RCC 7860 (cell line): ENCODE results near the gene ASCL4.

Experiments used
- DNase-seq: peaks from one replicate; pipeline ENCODE4 v3.0.0-alpha.2; 2015; ENCODE audit warnings: low spot score
- FAIRE-seq: peaks from 2 replicates; lab custom pipeline; 2012; peaks lifted over from hg19 to GRCh38; lab: Jason Lieb, UNC

Gene ASCL4

DNA sequence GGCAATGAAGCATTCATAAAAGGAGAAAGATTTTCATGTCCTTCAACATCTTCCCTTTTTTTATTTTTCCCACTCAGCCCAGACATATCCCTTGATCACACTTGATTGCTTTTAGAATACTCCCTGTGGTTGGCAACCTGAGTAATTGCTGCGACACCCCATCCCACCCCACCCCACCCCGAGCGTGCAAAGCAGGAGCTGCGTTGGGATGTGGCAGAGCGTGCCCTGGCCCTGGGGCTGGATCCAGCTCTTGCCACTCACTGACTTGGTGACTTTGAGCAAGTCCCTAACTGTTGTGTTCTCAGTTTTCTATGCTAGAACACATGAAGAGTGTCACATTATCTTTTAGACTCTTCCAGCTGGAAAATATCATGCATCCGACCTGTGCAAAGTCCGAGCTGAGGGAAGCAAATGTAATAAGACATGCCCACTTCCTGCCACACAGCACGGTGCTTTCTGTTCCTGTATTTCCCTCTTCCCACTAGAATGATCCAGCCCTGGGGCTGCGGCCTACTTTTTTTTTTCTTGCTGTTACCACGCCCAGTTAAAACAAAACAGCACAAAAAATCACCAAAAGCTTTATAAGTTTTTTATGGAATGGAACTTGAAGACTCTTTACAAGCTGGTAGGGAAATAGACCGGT is 4.0 kb downstream of the ASCL4 start:
- no peak for FAIRE-seq
- DNase-seq = no peak

DNA sequence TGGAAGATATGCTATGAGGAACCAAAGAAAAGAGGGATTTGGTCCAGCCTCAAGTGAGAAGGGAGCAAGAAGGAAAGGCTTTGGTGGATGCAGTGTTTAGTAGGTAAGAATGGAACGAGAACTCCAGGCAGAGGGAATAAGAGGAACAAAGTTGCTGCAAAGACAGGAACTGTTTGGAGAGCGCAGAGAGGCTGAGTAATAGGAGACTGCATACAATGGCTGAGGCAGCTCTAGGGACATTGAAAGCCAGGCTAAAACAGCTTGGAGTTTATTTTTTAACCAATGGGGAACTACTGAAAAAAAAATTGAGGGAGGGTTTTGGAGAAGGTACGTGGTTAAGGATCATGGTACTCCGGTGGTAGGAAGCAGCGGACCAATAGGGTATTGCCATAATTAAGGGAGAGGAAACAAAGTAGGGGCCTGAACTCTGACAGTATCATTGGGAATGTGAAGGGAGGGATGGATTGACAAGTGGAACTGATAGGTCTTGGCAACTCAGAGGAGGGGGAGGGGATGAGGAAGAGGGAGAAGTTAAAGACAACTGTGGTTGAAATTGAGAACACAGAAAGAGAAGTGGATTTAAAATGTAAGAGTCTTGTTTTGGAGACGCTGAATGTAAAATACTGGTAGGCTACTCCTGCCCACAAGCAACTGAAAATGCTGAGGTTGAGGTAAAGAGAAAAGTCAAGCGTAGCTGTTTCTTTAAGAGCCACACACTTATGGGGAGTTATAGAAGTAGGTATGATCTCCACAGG is 4.8 kb downstream of the ASCL4 start:
- DNase-seq = no peak

DNA sequence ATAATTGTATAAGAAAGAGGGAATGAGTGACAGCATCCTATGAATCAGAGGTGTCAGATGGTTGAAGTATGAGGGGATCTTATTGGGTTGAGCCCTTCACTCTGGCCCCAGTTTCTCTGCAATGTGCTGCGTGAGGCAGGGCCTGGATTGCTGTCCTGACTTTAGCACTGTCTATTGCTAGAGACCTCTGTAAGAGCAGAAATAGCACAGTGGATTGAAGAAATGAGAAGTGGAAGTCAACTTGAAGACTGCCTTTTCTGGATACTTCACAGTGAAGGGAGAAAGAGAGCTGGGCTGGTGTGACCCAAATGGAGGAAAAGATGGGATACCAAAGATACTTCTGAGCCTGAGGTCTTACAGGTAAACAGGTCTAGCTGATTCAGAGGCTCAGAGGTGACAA is 5.8 kb downstream of the ASCL4 start:
- FAIRE-seq (no peak), DNase-seq (no peak)

More for the DNA sequence above, 4.8 kb downstream of the ASCL4 start:
- FAIRE-seq = no peak

DNA sequence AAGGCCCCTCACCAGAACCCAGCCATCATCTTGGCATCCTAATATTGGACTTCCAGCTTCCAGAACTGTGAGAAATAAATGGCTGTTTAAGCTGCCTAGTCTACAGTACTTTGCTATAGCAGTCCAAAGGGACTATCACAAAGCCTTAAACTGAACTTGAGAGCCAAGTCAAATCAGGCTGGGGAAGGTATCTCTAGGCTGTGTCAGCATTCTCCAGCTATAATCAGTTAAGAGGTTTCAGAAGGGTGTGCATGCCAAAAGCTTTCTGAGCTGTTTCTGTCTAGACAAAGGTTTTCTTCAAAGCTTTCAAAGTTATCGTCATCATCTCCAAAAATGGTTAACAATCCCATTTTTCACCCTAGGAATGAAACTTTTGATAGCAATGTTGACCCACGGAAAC is 7.6 kb downstream of the ASCL4 start:
- FAIRE-seq (no peak), DNase-seq (no peak)

DNA sequence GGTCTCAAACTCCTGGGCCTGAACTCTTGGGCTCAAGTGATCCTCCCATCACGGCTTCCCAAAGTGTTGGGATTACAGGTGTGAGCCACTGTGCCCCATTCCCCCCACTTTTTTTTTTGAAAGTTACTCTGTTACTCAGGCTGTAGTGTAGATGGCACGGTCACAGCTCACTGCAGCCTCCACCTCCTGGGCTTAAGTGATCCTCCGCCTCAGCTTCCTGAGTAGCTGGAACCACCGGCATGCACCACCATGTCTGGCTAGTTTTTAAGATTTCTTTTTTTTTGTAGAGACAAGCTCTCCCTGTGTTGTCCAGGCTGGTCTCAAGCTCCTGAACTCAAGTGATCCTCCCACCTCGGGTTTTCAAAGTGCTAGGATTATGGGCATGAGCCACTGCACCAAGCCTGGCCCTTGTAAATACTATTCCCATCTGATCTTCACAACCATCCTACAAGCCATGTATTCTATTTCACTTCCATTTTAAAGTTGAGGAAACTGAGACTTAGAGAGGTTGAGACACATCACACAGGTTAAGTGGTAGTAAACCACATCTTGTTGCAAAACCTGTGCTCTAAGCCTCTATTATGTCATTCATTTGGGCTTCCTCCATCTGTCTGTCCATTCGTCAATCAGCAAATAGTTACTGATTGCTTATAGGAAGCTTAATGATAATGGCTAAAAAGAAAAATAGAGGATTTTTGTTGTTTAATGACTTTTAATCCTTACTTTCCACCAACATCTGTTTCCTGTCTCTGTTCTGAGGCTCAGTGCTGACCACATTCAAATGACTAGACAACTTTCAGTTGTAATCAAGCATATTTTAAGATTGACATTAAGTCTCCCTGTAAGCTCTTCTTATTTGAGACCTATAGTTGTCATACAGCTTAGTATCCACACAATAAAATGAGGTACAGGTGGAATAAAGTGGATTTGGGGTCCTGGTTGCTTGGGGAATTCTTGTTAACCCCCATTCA is 9.2 kb downstream of the ASCL4 start:
- no peak for FAIRE-seq
- no peak for DNase-seq

DNA sequence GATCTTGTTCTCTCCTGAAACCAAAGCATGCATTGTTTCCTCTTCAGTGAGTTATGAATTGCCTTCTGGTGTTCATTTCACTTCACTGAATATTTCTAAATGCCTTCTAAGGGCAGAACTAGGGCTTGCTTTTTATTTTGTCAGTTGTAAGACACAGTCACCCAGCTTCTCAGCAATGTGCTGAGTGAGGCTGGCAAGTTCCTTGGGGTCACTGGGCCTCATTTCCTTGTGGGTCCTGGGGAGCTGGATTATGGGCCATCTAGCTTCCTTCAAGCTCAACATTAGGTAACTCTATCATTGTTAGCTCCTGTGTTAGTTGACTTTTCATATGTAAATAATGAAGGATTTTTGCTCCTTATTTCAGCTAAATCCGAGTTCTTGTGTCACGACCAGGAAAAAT is 13.8 kb downstream of the ASCL4 start:
- FAIRE-seq = no peak
- DNase-seq = no peak

DNA sequence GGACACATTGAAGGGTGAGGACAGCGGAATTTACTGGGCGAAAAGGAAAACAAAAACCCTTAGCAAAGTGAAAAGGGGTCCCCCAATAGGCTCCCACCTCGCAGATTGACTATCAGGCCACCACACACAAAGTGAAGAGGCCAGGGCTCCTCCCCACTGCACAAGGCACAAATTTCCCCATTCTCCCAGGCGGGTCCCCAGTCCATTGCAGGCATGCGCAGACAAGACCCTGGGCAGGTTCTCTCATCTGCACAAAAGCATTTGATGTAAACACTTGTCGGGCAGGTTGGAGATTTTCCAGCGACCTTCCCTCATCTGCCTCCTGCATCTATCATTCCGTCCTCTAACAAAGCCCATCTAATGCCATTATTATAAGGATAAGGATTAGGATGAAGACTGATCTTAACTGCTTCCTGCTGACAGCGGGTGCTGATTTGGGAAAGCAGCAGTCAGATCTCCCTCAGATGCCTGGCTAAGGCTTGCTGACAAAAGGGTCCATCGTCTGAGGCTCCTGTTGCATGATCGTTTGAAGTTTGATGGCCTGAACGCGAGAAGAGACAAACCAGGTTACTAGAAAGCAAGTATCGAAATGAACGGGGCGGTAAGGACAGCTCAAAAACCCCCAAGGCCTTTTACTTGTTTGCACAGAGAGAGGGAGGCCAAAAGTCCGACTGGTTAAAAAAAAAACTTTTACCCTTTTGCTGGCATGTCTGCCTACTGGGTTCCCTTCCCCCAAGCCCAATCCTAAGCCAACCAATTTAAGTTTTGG is 14.4 kb downstream of the ASCL4 start:
- DNase-seq (no peak), FAIRE-seq (no peak)

GRCh38 chr12:107791465-107792089 is 17.1 kb downstream of the ASCL4 start:
- FAIRE-seq (no peak), DNase-seq (no peak)

DNA sequence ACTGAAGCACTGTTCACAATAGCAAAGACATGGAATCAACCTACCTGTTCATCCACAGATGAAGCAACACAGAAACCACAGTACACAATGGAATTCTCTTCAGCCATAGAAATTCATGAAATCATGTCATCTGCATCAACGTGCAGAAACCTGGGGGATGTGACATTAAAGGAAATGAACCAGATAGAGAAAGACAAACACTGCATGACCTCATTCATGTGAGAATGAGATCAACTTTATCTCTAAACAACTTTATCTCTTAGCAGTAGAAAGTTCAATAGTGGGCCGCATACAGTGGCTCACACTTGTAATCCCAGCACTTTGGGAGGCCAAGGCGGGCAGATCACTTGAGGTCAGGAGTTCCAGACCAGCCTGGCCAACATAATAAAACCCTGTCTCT is 19.9 kb downstream of the ASCL4 start:
- no peak for FAIRE-seq
- no peak for DNase-seq

DNA sequence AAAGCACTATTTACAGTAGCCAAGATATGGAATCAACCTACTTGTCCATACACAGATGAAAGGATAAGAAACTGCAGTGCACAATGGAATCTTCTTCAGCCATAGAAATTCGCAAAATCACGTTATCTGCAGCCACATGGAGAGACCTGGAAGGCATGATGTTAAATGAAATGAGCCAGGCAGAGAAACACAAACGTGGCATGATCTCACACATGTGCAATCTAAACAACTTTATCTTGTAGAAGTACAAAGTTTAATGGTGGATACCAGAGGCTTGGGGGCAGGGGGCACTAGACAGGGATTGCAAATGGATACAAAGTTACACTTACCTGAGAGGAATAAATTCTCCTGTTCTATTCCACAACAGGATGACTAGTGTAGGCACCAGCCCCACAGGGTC is 24.1 kb downstream of the ASCL4 start:
- FAIRE-seq = no peak
- no peak for DNase-seq

DNA sequence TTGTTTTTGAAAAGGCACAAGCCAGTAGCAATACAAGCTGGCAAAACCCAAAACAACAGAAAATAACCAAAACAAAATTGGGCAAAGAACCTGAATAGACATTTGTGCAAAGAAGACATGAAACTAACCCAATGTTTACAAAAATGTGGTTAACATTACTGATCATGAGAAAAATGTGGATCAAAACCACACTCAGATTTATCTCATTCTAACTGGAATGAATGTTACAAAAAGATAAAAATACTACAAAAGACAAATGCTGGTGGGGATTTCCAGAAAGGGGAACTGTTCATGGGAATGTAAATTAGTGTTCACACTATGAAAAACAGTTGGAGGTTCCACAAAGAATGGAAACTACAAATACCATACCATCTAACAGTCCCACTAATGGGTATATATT is 26.6 kb downstream of the ASCL4 start:
- FAIRE-seq (no peak), DNase-seq (no peak)

DNA sequence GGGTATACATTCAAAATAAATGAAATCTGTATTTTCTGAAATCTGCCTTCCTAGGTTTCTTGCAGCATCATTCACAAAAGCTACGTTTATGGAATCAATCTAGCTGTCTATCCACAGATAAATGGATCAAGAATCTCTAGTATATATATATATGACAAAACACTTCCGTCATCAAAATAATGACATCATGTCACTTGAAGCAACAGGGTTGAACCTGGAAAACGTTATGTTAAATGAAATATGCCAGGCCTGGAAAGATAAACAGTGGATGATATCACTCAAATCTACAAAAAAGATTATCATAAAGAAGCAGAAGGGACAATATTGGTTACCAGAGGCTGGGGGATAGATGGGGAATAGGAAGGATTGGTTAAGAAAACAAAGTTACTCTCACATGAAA is 28.6 kb downstream of the ASCL4 start:
- DNase-seq = no peak

GRCh38 chr12:107805488-107806180 is 31.1 kb downstream of the ASCL4 start:
- DNase-seq = no peak
- no peak for FAIRE-seq

More for the DNA sequence above, 28.6 kb downstream of the ASCL4 start:
- FAIRE-seq = no peak

- no peak for FAIRE-seq
- no peak for DNase-seq
These were observed 33.1 kb downstream of the ASCL4 start for GRCh38 chr12:107807471-107808150.

DNA sequence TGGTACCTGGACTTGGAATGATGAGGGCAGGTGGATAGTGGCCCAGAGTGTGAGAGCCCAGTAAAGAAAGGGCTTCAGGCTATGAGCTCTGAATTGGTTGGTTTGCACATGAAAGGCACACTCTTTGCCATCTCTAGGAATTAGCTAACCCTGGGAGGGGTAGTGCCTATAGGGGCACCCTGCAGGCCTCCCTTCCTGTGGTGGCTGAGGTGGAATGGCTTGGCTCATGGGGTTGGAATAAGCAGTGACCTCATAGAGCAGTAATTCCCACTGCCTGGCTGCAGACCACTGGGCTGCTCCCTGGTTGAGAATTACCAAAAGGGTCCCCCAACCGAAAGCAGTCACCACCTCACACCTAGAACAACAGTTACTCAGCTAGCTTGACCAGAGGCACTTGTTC is 42.7 kb downstream of the ASCL4 start:
- FAIRE-seq (no peak), DNase-seq (no peak)

DNA sequence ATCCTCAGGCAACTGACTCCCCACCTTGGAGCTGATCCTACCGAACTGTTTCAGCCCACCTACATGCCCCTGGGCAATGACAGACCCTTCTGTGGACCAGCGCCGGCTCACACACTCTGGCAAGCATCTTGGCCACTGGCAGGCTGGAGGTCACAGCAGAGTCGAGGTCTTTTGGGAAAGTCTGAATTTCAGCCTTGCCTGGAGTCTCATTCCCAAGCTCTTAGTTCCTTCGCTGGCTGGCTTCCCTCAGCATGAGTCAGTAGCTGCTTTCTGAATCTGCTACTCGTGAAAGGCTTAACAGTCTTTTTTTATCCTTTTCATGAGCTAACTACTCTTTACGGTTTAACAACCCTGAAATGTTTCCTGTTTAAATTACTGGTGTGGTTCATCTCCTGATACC is 44.5 kb downstream of the ASCL4 start:
- no peak for DNase-seq
- no peak for FAIRE-seq

DNA sequence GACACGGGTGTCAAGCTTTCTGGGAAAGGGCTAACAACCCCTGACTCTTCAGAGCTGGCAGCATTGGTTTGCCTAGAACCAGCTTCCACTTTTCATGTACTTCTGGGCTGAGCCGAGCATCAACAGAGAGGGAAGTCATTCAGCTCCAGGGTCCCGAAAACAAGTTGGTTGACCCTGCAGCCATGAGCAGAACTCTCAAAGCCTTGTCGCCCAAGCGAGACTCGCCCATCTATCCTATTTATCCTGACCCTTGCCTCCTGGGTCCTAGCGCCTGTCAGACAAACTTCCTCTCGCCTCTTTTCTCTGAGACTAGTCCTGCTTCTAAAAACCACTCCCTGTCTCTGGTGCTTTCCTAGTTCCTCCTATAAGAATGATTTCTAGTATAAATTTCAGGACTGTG is 47.9 kb downstream of the ASCL4 start:
- FAIRE-seq (no peak), DNase-seq (no peak)
